SK-N-SH treated with all-trans-retinoic acid at 6 μM for 48 hours (cell line): ENCODE measurements around the gene PRICKLE3.

Experiments used
- ATAC-seq: fragments of 200-7000 bp; cut with Tn5 transposase; 3 replicates; pipeline ENCODE4 v1.9.1; 2020; ENCODE audit warnings: mild to moderate bottlenecking, moderate library complexity
- CSRNP3 ChIP-seq: fragments of 250-450 bp; sonication (Bioruptor Pico); IDR thresholded peaks from 2 replicates; pipeline ENCODE4 v1.5.1; 2021; ENCODE audit warnings: mild to moderate bottlenecking, moderate library complexity
- ESRRG ChIP-seq: fragments of 250-450 bp; sonication (Bioruptor Pico); IDR thresholded peaks from 2 replicates; pipeline ENCODE4 v1.6.1; 2021; ENCODE audit warnings: mild to moderate bottlenecking
- GLIS3 ChIP-seq: fragments of 250-450 bp; sonication (Bioruptor Pico); IDR thresholded peaks from 2 replicates; pipeline ENCODE4 v1.5.0; 2020; ENCODE audit warnings: mild to moderate bottlenecking, moderate library complexity
- ISL1 ChIP-seq: fragments of 250-450 bp; sonication (Bioruptor Pico); IDR thresholded peaks from 2 replicates; pipeline ENCODE4 v2.1.2; 2022; ENCODE audit warnings: mild to moderate bottlenecking, moderate library complexity
- OSR1 ChIP-seq: fragments of 250-450 bp; sonication (Bioruptor Pico); IDR thresholded peaks from 2 replicates; pipeline ENCODE4 v1.8.0; 2022; ENCODE audit warnings: moderate library complexity, mild to moderate bottlenecking, inconsistent platforms
- POU6F1 ChIP-seq: fragments of 250-450 bp; sonication (Bioruptor Pico); IDR thresholded peaks from 2 replicates; pipeline ENCODE4 v1.8.0; 2021; ENCODE audit warnings: low read depth, mild to moderate bottlenecking, moderate library complexity, borderline replicate concordance
- PPARA ChIP-seq: fragments of 250-450 bp; sonication (Bioruptor Pico); IDR thresholded peaks from 2 replicates; pipeline ENCODE4 v1.5.0; 2020; ENCODE audit warnings: mild to moderate bottlenecking, borderline replicate concordance
- RARB ChIP-seq: fragments of 250-450 bp; sonication (Bioruptor Pico); IDR thresholded peaks from 2 replicates; pipeline ENCODE4 v1.8.0; 2021; ENCODE audit warnings: mild to moderate bottlenecking, moderate library complexity
- TCF4 ChIP-seq: fragments of 250-450 bp; sonication (Bioruptor Pico); IDR thresholded peaks from 2 replicates; pipeline ENCODE4 v1.8.0; 2021; ENCODE audit warnings: mild to moderate bottlenecking, moderate library complexity, borderline replicate concordance
- TSHZ2 ChIP-seq: fragments of 250-450 bp; sonication (Bioruptor Pico); IDR thresholded peaks from 2 replicates; pipeline ENCODE4 v1.5.0; 2020; ENCODE audit warnings: mild to moderate bottlenecking, moderate library complexity
- ZC3H10 ChIP-seq: fragments of 250-450 bp; sonication (Bioruptor Pico); IDR thresholded peaks from 2 replicates; pipeline ENCODE4 v1.5.1; 2021; ENCODE audit warnings: mild to moderate bottlenecking, moderate library complexity
- ZFP30 ChIP-seq: fragments of 450-650 bp; formaldehyde crosslinking; IDR thresholded peaks from 2 replicates; pipeline ENCODE4 v1.5.0; 2022; ENCODE audit warnings: mild to moderate bottlenecking, moderate library complexity
- ZNF565 ChIP-seq: fragments of 450-650 bp; formaldehyde crosslinking; conservative IDR thresholded peaks from 2 replicates; pipeline ENCODE4 v1.5.0; 2020; ENCODE audit warnings: low read depth, mild to moderate bottlenecking, moderate library complexity
- ZNF70 ChIP-seq: fragments of 450-650 bp; formaldehyde crosslinking; IDR thresholded peaks from 2 replicates; pipeline ENCODE4 v1.5.0; 2020; ENCODE audit warnings: mild to moderate bottlenecking, moderate library complexity
- ZNF8 ChIP-seq: fragments of 450-650 bp; formaldehyde crosslinking; IDR thresholded peaks from 2 replicates; pipeline ENCODE4 v1.5.0; 2020; ENCODE audit warnings: mild to moderate bottlenecking, moderate library complexity

Gene PRICKLE3

GRCh38 chrX:49211074-49211473 is 24.9 kb upstream of the PRICKLE3 start:
- ATAC-seq = no peak
- TF ChIP-seq OSR1 (no peak), CSRNP3 (CRISPR knock-in tag) (no peak), ISL1 (CRISPR knock-in tag) (no peak), ZFP30 (no peak), ZC3H10 (CRISPR knock-in tag) (no peak), ZNF70 (CRISPR knock-in tag) (no peak), ESRRG (no peak)

- TF ChIP-seq PPARA = no peak
- no peak for TF ChIP-seq RARB (CRISPR knock-in tag)
- TF ChIP-seq TCF4 (CRISPR knock-in tag) = no peak
- no peak for TF ChIP-seq ESRRG
- no peak for TF ChIP-seq ZNF565 (CRISPR knock-in tag)
- no peak for TF ChIP-seq ISL1 (CRISPR knock-in tag)
- TF ChIP-seq GLIS3 (CRISPR knock-in tag) = no peak
- no peak for TF ChIP-seq CSRNP3 (CRISPR knock-in tag)
- no peak for TF ChIP-seq ZFP30
- TF ChIP-seq TSHZ2 (CRISPR knock-in tag) = no peak
- no peak for TF ChIP-seq ZNF8 (CRISPR knock-in tag)
- TF ChIP-seq ZC3H10 (CRISPR knock-in tag) = no peak
- no peak for ATAC-seq
Observed at GRCh38 chrX:49210406-49210805, 24.2 kb upstream of the PRICKLE3 start.

GRCh38 chrX:49209434-49210251 is 23.5 kb upstream of the PRICKLE3 start:
- no peak for TF ChIP-seq ZNF565 (CRISPR knock-in tag)
- no peak for TF ChIP-seq POU6F1 (CRISPR knock-in tag)
- TF ChIP-seq GLIS3 (CRISPR knock-in tag) = no peak
- ATAC-seq = no peak

- no peak for TF ChIP-seq TSHZ2 (CRISPR knock-in tag)
- no peak for TF ChIP-seq PPARA
- TF ChIP-seq ZNF565 (CRISPR knock-in tag) = no peak
- no peak for ATAC-seq
Observed at GRCh38 chrX:49208399-49208798, 22.2 kb upstream of the PRICKLE3 start.
